Activated naive CD8-positive, alpha-beta T cell treated with anti-CD3 and anti-CD28 coated beads for 36 hours (primary cell): Measurements from ENCODE around the gene WSCD1. TPM values are rescaled to one million over a fixed set of nuclear protein-coding genes. Genes with fewer than 3 reads are reported as not detected.

Source experiments
- DNase-seq: peaks from one replicate; pipeline ENCODE4 v3.0.0; 2021
- H3K27ac Mint-ChIP-seq: one replicate; pipeline ENCODE4 v1.8.0; 2022; ENCODE audit warnings: mild to moderate bottlenecking, moderate library complexity, mixed read lengths
- H3K27me3 Mint-ChIP-seq: one replicate; pipeline ENCODE4 v1.8.0; 2022; ENCODE audit warnings: mild to moderate bottlenecking, mixed read lengths
- H3K36me3 Mint-ChIP-seq: one replicate; pipeline ENCODE4 v1.8.0; 2021; ENCODE audit warnings: mild to moderate bottlenecking, mixed read lengths
- H3K4me1 Mint-ChIP-seq: one replicate; pipeline ENCODE4 v1.8.0; 2021; ENCODE audit warnings: mixed read lengths
- H3K4me3 Mint-ChIP-seq: one replicate; pipeline ENCODE4 v1.8.0; 2022; ENCODE audit warnings: mild to moderate bottlenecking, moderate library complexity, mixed read lengths
- H3K9me3 Mint-ChIP-seq: one replicate; pipeline ENCODE4 v1.8.0; 2022; ENCODE audit warnings: mixed read lengths
- total RNA-seq, 2 experiments: library from RNA; stranded (reverse); gene quantifications; one replicate each; pipeline ENCODE4 v1.2.3, GENCODE V29; 2021

The WSCD1 gene
- total RNA-seq, 2 experiments from 2014 or later = 0.20 to 0.27 TPM

DNA sequence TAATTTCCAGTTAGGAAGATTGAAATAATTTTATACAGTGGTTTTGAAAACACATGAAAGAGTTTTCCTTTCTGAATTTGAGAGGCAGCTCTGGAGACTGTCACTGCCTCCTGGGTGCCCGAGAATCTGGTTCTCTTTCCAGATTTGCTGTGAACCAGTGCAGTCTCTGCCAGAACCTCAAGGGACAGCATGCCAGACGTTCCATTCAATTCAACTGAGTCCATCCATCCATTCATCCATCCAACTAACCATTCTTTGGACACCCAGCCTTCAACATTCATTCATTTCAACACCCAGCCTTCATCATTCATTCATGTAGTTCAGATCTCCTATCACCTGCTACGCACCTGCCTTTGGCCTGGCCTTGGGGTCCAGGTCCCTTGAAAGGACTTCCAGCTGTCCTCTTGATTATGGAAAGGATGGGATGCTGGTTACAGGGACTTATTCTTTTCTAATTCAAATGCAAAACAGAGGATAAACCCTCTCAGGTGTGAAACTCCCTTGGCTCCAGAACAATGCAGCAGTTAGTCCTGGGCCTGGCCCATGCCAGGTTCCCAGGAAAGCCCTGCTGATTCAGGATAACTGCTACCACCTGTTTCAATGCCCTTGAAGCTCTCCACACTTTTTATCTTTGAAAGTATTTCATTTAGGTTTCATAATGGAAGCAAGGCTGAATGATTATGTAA is 68.7 kb downstream of the WSCD1 start:
- Mint-ChIP-seq H3K4me3 (no peak overlapping the region), H3K36me3 (no peaks in the 10 kb centered on the region), H3K4me1 (no peaks in the 10 kb centered on the region), H3K9me3 (no peaks in the 10 kb centered on the region), H3K27ac (no peak overlapping the region), H3K27me3 (peaks cover 12% of the 10 kb centered on the region)
- no peak for DNase-seq

DNA sequence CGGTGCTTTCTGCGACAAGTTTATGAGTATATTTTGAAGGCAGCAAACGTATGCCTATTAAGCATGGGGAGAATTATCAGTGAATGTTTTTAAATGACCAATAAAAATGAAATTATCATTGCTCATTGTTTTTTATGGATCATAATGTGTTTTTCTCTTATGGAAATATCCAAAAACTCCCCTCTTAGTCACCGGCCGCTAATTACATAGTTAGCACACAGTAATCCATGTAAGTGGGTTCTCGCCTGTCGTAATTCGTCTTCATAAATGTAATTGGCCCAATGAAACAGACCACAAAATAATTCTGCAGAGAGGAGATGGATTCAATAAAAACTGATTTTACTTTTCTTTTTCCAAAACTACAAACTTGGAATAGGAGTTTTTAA is 69.3 kb downstream of the WSCD1 start:
- no peaks in the 10 kb centered on the region for H3K9me3 Mint-ChIP-seq
- no peak overlapping the region for H3K27ac Mint-ChIP-seq
- no peaks in the 10 kb centered on the region for H3K4me1 Mint-ChIP-seq
- peaks cover 12% of the 10 kb centered on the region for H3K27me3 Mint-ChIP-seq
- DNase-seq = no peak
- H3K4me3 Mint-ChIP-seq = no peak overlapping the region
- no peaks in the 10 kb centered on the region for H3K36me3 Mint-ChIP-seq

DNA sequence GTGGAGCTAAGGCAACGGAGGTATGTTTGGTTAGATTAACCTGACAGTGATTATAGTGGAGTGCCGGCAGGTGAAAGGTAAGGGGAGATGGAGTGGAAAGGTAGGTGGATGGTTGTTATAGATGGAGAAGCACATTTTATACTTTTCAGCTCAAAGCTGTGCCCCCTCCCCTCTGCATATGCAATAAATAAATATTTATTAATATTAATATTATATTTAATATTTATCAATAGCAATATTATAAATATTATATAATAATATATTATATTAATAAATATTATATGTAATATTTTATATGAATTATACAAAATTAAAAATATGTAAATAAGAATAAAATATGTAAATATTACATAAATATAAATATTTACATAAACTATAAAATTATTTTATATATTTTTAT is 70.0 kb downstream of the WSCD1 start:
- Mint-ChIP-seq H3K4me1 (no peaks in the 10 kb centered on the region), H3K4me3 (no peak overlapping the region), H3K27ac (no peak overlapping the region), H3K36me3 (no peaks in the 10 kb centered on the region), H3K27me3 (peaks cover 12% of the 10 kb centered on the region), H3K9me3 (no peaks in the 10 kb centered on the region)
- DNase-seq = no peak

DNA sequence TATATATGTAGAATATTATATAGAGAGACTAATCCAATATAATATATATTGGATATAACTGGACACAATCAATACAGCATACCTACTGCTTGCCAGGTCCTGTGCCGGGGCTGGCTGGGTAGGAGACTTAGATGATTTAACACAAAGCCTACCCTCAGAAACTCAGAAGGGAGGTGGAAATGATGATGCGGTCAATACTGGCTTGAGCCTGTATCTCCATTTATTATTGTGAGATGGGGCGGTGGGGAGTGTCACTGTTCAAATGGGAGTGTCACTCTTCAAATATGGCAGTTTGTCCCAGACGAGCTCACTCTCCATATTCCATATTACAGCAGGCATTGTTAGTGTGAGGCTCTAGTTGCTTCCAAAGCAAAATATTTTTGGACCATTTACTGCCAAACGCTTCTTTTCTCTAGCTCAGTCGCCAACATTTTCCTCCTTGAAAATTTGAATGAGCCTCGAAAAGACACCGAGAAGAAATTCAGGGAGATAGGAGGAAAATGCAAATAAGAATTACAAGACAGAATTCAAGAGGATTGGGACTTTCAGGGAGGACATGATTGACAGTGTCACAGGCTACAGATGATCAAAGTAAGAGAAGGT is 70.7 kb downstream of the WSCD1 start:
- Mint-ChIP-seq H3K36me3 (no peaks in the 10 kb centered on the region), H3K9me3 (no peaks in the 10 kb centered on the region), H3K27me3 (peaks cover 12% of the 10 kb centered on the region), H3K4me1 (no peaks in the 10 kb centered on the region), H3K27ac (no peak overlapping the region), H3K4me3 (no peak overlapping the region)
- no peak for DNase-seq

DNA sequence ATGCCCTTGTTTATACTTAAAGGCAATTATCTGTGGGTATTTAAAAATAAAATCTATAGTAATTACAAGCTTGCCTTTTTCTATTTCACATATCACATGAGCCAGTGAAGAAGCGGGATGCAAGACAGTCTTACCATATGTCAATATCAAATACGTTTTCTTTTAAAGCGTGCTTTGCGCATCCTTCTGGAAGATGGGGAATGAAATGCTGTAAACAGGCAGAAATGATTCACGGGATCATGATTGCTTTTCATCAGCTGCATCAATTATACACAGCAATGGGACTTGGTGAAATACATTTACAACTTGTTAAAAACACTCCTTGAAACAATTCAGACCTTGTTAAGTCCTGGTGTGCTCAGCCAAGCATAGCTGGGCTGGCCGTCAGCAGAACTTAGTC is 72.5 kb downstream of the WSCD1 start:
- H3K4me1 Mint-ChIP-seq = no peaks in the 10 kb centered on the region
- no peaks in the 10 kb centered on the region for H3K36me3 Mint-ChIP-seq
- no peak for DNase-seq

DNA sequence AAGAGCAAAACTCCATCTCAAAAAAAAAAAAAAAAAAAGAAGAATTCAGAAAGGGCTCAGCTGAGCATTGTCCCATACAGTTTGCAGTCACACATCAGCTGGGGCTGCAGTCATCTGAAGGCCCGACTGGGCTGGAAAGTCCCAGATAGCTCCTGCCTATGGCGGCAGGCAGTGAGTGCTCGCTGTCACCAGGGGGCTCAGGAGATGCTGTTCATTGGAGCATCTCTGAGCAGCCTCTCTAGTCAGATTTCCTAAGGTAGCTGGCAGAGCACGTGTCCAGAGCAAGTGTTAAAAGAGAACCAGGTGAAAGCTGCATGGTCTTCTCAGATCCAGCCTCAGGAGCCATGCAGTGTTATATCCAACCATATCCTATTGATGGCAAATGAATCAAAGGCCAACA is 75.8 kb downstream of the WSCD1 start:
- Mint-ChIP-seq H3K27me3 (peaks cover 17% of the 10 kb centered on the region), H3K27ac (no peak overlapping the region), H3K4me3 (no peak overlapping the region), H3K4me1 (no peaks in the 10 kb centered on the region), H3K9me3 (no peaks in the 10 kb centered on the region), H3K36me3 (no peaks in the 10 kb centered on the region)
- DNase-seq = no peak

More for the DNA sequence above, 72.5 kb downstream of the WSCD1 start:
- peaks cover 8% of the 10 kb centered on the region for H3K27me3 Mint-ChIP-seq
- H3K27ac Mint-ChIP-seq = no peak overlapping the region
- H3K4me3 Mint-ChIP-seq = no peak overlapping the region
- no peaks in the 10 kb centered on the region for H3K9me3 Mint-ChIP-seq

DNA sequence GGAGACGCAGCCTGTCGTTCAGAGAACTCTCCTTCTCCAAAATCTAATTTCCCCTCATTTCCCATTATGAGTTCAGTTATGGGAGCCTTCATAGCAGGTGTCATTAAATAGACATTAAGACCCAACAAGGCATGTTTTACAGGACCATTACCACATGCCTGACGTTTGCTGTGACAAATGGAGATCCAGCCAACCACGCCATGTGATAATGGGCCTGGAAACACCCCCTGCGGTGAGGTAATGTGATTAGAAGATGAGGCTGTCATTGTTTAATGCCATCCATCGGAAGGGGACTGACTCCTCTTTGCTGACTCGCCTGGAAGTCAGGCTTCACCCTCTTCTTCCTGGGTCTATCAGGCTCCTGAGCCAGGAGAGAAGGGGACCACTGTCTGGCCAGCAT is 76.9 kb downstream of the WSCD1 start:
- no peaks in the 10 kb centered on the region for H3K4me1 Mint-ChIP-seq

DNA sequence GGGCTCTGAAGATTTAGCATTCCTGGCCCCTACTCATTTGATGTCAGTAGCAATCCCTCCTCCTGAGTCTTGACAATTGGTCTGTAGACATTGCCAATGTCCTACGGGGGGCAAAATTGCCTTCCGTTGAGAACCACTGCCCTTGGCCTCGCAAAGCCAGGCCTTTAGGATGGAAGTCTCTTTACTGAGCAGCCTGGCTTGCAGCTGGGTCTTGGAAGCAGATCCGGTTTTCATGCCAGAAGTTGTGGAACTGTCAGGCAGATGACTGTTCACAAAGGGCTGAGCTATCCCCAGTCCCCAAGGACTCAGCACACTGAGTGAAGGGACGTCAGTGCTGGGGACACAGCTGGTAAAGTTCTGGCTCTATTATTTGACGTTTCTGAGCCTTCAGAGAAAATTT is 83.2 kb downstream of the WSCD1 start:
- Mint-ChIP-seq H3K27ac (no peak overlapping the region), H3K4me3 (no peak overlapping the region), H3K4me1 (no peaks in the 10 kb centered on the region), H3K9me3 (peaks cover 3% of the 10 kb centered on the region), H3K36me3 (no peaks in the 10 kb centered on the region), H3K27me3 (peaks cover 27% of the 10 kb centered on the region)
- DNase-seq = no peak

More for the DNA sequence above, 76.9 kb downstream of the WSCD1 start:
- Mint-ChIP-seq H3K36me3 (no peaks in the 10 kb centered on the region), H3K9me3 (no peaks in the 10 kb centered on the region), H3K4me3 (no peak overlapping the region), H3K27ac (no peak overlapping the region), H3K27me3 (peaks cover 20% of the 10 kb centered on the region)
- DNase-seq = no peak

DNA sequence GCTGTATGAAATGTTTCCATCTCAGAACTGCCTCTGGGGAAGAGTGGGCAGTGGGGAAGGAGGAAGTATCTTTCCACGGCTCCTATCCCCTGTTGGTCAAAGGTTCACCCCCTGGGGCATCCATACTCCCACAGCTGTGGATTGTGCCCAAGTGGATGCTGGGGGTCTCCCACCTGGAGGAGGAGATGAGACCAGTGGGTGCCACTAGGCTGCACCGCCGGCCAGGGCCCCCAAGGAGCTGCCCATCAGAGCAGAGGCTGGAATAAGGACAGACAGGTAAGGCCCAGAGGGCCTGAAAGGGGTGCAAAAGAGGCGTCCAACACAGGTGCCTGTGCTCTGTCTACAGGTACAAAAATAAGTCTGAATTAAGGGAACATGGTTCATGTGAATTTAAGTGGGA is 87.5 kb downstream of the WSCD1 start:
- H3K27me3 Mint-ChIP-seq = peaks cover 14% of the 10 kb centered on the region
- H3K9me3 Mint-ChIP-seq = peaks cover 3% of the 10 kb centered on the region
- no peaks in the 10 kb centered on the region for H3K36me3 Mint-ChIP-seq
- no peak overlapping the region for H3K27ac Mint-ChIP-seq
- DNase-seq = no peak
- no peak overlapping the region for H3K4me3 Mint-ChIP-seq
- H3K4me1 Mint-ChIP-seq = no peaks in the 10 kb centered on the region

DNA sequence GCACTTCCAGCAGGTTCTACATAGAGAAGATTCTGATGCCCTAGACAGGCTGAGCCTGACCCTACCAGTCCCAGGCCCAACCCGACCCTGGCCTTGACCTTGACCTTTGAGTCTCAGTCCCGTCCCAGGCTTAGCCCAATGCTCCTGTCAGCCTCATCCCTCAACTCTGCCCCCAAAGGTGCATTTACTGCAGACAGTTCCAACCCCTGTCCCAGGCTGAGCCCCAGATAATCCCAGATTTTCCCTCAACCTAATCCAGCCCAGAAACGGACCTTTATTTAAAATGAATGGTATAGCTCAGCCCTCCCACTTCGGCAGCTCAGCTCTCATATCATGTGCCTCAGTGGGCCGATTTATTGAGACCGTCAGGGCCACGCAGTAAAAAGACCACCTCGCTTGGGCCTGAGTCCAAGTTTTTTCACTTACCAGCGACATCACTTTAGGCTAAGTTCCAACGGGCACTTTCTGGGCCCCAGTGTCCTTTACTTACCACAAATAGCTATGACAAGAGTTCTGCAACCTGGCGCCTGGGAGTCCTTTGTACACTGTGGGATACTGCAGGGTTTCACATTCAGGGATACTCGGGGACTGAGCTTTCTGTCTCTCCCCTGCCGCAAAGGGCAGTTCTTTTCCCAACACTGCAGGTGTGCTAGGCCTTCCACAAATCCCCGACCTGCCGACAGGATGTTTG is 89.5 kb downstream of the WSCD1 start:
- Mint-ChIP-seq H3K9me3 (no peaks in the 10 kb centered on the region), H3K27me3 (peaks cover 18% of the 10 kb centered on the region), H3K4me1 (no peaks in the 10 kb centered on the region), H3K36me3 (no peaks in the 10 kb centered on the region), H3K27ac (no peak overlapping the region), H3K4me3 (no peak overlapping the region)
- DNase-seq = no peak

DNA sequence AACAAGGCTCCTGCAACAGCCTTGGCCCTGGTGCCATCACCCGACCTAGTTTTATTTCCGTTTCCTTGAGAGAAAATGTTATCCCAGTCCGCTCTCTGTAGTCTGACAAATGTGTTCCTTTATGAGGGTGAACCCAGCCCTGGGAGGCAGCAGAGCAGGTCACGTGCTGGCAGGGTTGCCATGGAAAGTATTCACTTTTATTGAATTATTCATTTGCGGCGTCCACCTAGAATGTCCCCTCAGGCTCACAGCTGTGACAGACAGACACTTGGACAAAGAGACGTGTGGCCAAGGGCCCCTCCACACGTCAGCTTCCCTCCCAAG is 90.0 kb downstream of the WSCD1 start:
- Mint-ChIP-seq H3K36me3 (no peaks in the 10 kb centered on the region), H3K27me3 (peaks cover 18% of the 10 kb centered on the region), H3K4me1 (no peaks in the 10 kb centered on the region), H3K4me3 (no peak overlapping the region), H3K27ac (no peak overlapping the region), H3K9me3 (no peaks in the 10 kb centered on the region)
- no peak for DNase-seq

DNA sequence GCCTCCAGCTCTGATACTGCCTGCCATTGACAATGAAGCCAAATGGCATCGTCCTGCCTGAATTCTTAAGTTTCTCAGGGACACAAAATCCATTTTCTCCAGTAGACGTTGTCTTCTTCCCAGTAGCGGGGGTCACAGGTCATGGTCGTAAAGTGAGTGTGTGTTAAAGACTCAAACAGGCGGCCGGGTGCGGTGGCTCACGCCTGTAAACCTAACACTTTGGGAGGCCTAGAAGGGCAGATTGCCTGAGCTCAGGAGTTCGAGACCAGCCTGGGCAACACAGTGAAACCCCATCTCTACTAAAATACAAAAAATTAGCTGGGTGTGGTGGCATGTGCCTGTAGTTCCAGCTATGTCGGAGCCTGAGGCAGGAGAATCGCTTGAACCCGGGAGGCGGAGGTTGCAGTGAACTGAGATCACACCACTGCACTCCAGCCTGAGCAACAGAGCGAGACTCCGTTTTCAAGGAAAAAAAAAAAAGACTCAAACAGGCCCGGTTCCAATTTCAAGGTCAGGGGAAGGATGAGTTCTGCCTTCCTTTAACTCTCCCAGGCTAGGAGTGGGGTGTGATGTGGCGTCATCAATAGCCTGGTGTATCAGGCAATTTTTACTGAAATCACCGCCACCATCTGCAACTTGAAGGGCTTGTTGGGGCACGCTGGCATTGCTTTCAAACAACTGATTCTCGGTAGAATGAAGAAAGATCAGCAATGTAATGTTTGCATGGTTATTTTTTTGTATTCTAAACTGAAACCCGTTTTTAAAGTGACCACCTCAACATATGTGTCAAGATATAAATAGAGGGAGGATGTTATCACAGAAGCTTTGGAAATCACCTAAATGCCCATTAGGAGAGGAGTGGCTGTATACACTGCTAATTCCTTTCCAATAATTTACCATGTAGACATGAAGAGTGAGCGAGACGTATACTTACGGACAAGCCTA is 91.0 kb downstream of the WSCD1 start:
- no peaks in the 10 kb centered on the region for H3K4me1 Mint-ChIP-seq
- no peak overlapping the region for H3K27ac Mint-ChIP-seq
- no peak for DNase-seq
- H3K27me3 Mint-ChIP-seq = peaks cover 18% of the 10 kb centered on the region
- no peaks in the 10 kb centered on the region for H3K36me3 Mint-ChIP-seq
- no peaks in the 10 kb centered on the region for H3K9me3 Mint-ChIP-seq
- H3K4me3 Mint-ChIP-seq = no peak overlapping the region

DNA sequence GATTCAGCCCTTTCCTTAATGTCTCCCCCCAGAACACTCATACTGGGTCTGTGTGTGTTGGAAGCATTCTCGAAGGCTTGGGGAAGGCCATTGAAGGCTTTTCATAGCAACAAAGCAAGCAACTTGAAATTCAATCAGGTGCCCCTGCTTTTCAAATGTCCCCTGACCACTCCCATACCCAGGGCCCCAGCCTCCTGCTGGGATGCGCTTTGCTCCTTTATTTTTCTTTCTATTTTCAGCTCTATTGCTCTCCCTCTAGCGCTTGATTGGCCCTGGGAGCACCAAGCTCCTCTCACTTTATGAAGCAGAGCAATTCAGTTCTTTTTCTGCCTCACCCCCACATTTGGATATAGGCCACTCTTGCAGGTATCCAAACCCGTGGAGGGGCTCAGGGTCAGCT is 92.0 kb downstream of the WSCD1 start:
- no peaks in the 10 kb centered on the region for H3K9me3 Mint-ChIP-seq
- H3K36me3 Mint-ChIP-seq = no peaks in the 10 kb centered on the region
- no peak overlapping the region for H3K27ac Mint-ChIP-seq
- H3K4me3 Mint-ChIP-seq = no peak overlapping the region
- H3K4me1 Mint-ChIP-seq = no peaks in the 10 kb centered on the region
- no peak for DNase-seq
- H3K27me3 Mint-ChIP-seq = peaks cover 18% of the 10 kb centered on the region

DNA sequence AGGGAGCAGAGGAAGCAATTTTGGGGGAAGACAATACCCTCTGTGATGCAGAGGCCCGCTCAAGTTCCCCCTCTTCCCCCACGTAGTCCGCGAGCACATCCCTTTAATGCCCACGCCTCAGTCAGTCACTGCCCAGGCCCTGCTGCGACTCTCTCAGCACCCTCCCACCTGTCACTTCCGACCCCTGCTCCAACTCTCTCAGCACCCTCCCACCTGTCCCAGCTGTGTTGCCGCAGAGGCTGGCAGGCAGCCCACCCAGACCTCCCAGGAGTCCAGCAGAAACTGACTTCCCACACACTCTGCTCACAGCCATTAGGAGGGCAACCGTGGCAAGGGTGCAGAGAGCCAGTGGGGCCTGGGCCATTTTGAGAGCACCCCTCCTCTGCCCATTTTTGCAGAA is 92.7 kb downstream of the WSCD1 start:
- DNase-seq = no peak
- Mint-ChIP-seq H3K27ac (peak overlapping the region; percentile 6), H3K36me3 (no peaks in the 10 kb centered on the region), H3K4me1 (no peaks in the 10 kb centered on the region), H3K27me3 (peaks cover 21% of the 10 kb centered on the region), H3K4me3 (no peak overlapping the region), H3K9me3 (no peaks in the 10 kb centered on the region)
